Measurements from ENCODE around the gene LY6G6C. TPM values are rescaled to one million over a fixed set of nuclear protein-coding genes. Genes with fewer than 3 reads are reported as not detected.

LY6G6C gene
- total RNA-seq, 2 donors from 2014 or later: not detected

DNA sequence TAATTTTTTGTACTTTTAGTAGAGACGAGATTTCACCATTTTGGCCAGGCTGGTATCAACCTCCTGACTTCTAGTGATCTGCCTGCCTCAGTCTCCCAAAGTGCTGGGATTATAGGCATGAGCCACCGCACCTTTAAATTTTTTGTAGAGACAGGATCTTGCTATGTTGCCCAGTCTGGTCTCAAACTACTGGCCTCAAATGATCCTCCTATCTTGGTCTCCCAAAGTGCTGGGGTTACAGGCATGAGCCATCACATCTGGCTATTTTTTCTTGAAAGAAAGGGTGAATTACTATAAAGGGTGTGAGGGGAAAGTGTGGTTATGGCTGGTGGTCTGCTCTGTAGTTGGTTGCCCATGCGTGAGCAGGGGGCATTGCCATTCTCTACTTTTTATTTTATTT is 13.3 kb downstream of the LY6G6C start:
- Histone ChIP-seq H3K27me3 (replicated peaks; ENCODE audit: insufficient read depth) (no peaks in the 10 kb centered on the region), H3K9me3 (no peaks in the 10 kb centered on the region), H3K4me1 (ENCODE audit: control insufficient read depth in 1 of 2, low read depth in 2 of 2) (peaks cover 3 to 6% of the 10 kb centered on the region in 2 donors), H3K27ac (no peak overlapping the region), H3K4me3 (no peak overlapping the region), H3K36me3 (no peaks in the 10 kb centered on the region)
- ATAC-seq (ENCODE audit: insufficient number of reproducible peaks, low FRiP score, low read depth) (no peak), DNase-seq (ENCODE audit: low spot score) (no peak)
- TF ChIP-seq, protein P1, sequence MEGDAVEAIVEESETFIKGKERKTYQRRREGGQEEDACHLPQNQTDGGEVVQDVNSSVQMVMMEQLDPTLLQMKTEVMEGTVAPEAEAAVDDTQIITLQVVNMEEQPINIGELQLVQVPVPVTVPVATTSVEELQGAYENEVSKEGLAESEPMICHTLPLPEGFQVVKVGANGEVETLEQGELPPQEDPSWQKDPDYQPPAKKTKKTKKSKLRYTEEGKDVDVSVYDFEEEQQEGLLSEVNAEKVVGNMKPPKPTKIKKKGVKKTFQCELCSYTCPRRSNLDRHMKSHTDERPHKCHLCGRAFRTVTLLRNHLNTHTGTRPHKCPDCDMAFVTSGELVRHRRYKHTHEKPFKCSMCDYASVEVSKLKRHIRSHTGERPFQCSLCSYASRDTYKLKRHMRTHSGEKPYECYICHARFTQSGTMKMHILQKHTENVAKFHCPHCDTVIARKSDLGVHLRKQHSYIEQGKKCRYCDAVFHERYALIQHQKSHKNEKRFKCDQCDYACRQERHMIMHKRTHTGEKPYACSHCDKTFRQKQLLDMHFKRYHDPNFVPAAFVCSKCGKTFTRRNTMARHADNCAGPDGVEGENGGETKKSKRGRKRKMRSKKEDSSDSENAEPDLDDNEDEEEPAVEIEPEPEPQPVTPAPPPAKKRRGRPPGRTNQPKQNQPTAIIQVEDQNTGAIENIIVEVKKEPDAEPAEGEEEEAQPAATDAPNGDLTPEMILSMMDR (IDR thresholded peaks at IDR 0.05): no peak

DNA sequence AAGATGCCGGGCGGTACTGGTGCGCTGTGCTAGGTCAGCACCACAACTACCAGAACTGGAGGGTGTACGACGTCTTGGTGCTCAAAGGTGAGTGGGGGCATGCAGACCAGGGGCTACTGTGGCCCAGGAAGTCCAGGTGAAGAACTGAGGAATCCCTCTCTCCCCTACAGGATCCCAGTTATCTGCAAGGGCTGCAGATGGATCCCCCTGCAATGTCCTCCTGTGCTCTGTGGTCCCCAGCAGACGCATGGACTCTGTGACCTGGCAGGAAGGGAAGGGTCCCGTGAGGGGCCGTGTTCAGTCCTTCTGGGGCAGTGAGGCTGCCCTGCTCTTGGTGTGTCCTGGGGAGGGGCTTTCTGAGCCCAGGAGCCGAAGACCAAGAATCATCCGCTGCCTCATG is 13.8 kb downstream of the LY6G6C start:
- Histone ChIP-seq H3K4me3 (no peak overlapping the region), H3K27ac (no peak overlapping the region), H3K4me1 (ENCODE audit: control insufficient read depth in 1 of 2, low read depth in 2 of 2) (peaks cover 3 to 6% of the 10 kb centered on the region in 2 donors), H3K36me3 (no peaks in the 10 kb centered on the region), H3K9me3 (no peaks in the 10 kb centered on the region), H3K27me3 (replicated peaks; ENCODE audit: insufficient read depth) (no peaks in the 10 kb centered on the region)
- DNase-seq (ENCODE audit: low spot score): no peak
- no peak for ATAC-seq (ENCODE audit: insufficient number of reproducible peaks, low FRiP score, low read depth)
- TF ChIP-seq, protein P1 (IDR thresholded peaks at IDR 0.05): no peak

DNA sequence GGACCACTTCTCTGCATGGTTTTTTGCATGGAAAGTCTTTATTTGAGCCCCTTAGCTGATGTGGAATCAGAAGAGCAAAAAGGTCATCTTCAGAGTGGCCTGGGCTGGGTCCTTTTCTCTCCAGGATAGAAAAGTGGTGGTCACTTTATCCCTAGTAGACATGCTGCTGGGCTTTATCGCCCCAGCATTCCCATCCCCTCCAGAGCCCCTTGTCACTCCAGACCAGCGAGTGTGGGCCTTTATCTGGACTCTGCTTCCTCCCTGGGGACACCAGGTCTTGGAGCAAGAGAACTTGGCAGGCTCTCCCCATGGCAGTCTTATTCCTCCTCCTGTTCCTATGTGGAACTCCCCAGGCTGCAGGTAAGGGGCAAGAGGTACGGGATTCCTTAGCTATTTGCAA is 14.9 kb downstream of the LY6G6C start, which contains the start of gene LY6G6F:
Gene LY6G6F (plus strand): TSS at position 268 of the 400 bp plus-strand sequence. CDS start 41 bp downstream, at position 309.
- TF ChIP-seq, protein P1 (IDR thresholded peaks at IDR 0.05): no peak
- no peaks in the 10 kb centered on the region for H3K27me3 ChIP-seq (replicated peaks; ENCODE audit: insufficient read depth)
- no peaks in the 10 kb centered on the region for H3K36me3 ChIP-seq
- peaks cover 10 to 13% of the 10 kb centered on the region in 2 donors for H3K4me1 ChIP-seq (ENCODE audit: control insufficient read depth in 1 of 2, low read depth in 2 of 2)
- H3K4me3 ChIP-seq: no peak within 1 kb of the TSS
- no peaks in the 10 kb centered on the region for H3K9me3 ChIP-seq
- no peak for ATAC-seq (ENCODE audit: insufficient number of reproducible peaks, low FRiP score, low read depth)
- no peak for DNase-seq (ENCODE audit: low spot score)
- H3K27ac ChIP-seq: no peak within 1 kb of the TSS

DNA sequence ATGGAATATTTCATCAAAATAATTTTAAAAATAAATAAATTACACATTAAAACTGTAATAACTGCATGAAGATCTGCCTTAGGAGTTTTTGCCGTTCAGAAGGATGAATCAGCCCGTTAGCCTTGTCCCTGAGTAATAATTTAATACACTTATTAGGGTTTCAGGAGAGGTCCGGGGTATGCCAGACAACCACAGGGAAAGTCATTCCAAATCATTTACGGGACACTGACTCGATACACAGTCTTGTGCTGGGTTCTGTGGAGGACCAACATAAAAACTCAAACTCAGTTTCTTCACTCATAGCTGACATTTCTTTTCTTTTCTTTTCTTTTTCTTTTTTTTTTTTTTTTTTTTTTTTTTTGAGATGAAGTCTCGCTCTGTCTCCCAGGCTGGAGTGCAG is 15.6 kb downstream of the LY6G6C start:
- Histone ChIP-seq H3K27ac (no peak overlapping the region), H3K9me3 (no peaks in the 10 kb centered on the region), H3K4me3 (no peak overlapping the region), H3K36me3 (no peaks in the 10 kb centered on the region), H3K4me1 (ENCODE audit: control insufficient read depth in 1 of 2, low read depth in 2 of 2) (peaks cover 13 to 19% of the 10 kb centered on the region in 2 donors), H3K27me3 (replicated peaks; ENCODE audit: insufficient read depth) (no peaks in the 10 kb centered on the region)
- TF ChIP-seq, protein P1 (IDR thresholded peaks at IDR 0.05): no peak
- ATAC-seq (ENCODE audit: insufficient number of reproducible peaks, low FRiP score, low read depth) (no peak), DNase-seq (ENCODE audit: low spot score) (no peak)

DNA sequence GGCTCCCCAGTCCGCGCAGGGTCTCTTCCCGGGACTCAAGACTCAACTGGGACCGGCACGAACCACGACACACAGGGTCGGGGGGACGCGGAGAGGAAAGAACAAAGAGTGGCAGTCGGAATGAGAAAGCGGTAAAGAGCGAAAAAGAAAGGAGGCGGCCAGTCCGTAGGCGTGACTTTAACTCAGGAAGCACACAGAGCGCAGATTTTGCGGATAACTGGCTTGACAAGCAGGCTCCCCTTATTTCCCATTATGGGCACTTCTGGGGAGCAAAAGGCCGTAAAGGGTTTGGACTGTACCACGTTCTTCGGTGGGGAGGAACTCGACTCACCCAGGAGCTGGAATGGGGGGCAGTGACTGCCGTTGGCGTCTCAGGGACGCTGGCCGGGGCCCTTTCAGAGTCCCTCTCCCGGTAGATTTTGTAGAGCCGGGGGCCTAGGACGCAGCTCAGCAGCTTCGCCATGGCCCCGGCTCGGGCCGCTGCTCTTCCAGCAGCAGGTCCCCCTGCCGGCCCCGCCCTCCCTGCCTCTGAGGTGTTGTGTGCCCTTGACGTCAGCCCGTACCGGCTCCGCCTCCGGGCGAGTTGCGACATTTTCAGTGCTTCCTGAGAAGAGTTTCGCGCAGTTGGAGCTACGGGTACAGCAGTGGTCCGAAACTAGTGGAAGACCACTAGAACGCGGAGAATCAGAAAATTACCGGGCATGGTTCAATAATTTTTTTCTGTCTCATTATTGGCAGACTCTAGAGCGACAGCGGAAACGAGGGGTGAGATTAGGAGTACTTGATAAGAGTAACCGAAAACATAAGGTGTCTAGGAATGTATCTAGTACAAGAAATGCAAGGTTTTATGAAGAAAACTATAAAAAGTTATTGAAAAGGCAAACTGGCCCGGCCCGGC is 18.5 kb downstream of the LY6G6C start, which contains the start of gene ABHD16A:
Gene ABHD16A (minus strand): TSS at position 506 of the 898 bp plus-strand sequence. CDS start 43 bp downstream, at position 463.
- DNase-seq (ENCODE audit: low spot score): peak; percentile 97

More for the DNA sequence above, 18.5 kb downstream of the LY6G6C start, which contains the start of gene ABHD16A:
- peak; percentile 95 for ATAC-seq (ENCODE audit: insufficient number of reproducible peaks, low FRiP score, low read depth)
- Histone ChIP-seq H3K36me3 (peaks cover 6% of the 10 kb centered on the region), H3K4me3 (peak within 1 kb of the TSS; percentile 92), H3K9me3 (no peaks in the 10 kb centered on the region), H3K4me1 (ENCODE audit: control insufficient read depth in 1 of 2, low read depth in 2 of 2) (peaks cover 13 to 23% of the 10 kb centered on the region in 2 donors), H3K27me3 (replicated peaks; ENCODE audit: insufficient read depth) (no peaks in the 10 kb centered on the region), H3K27ac (peak within 1 kb of the TSS; percentile 95 to 97)
- TF ChIP-seq, protein P1 (IDR thresholded peaks at IDR 0.05): peak; percentile 19

Measured in thoracic aorta (tissue), 2 donors.